Keratinocyte (primary cell): ENCODE data around the gene NANOS2. TPM values are rescaled to one million over a fixed set of nuclear protein-coding genes. Genes with fewer than 3 reads are reported as not detected.

Experiments used
- DNase-seq: peaks from one replicate; pipeline ENCODE4 v3.0.0-alpha.2; 2011; ENCODE audit warnings: low read depth, missing footprints, low spot score
- FAIRE-seq: peaks from 2 replicates; lab custom pipeline; 2011; peaks lifted over from hg19 to GRCh38; lab: Jason Lieb, UNC
- H2AFZ ChIP-seq: 2 replicates; pipeline ENCODE4 v1.6.0; 2012; ENCODE audit warnings: low read length, control low read depth, inconsistent platforms; ENCODE audit not compliant: control insufficient read depth
- H3K27ac ChIP-seq: 2 replicates; pipeline ENCODE4 v1.5.1; 2011; ENCODE audit warnings: low read length; ENCODE audit not compliant: control insufficient read depth, insufficient read depth
- H3K27me3 ChIP-seq: 3 replicates; pipeline ENCODE4 v1.6.0; 2011; ENCODE audit warnings: low read length; ENCODE audit not compliant: control insufficient read depth, insufficient read depth; ENCODE audit errors: extremely low read depth
- H3K36me3 ChIP-seq, 2 experiments: 2 replicates in 1 of 2; 3 replicates in 1 of 2; pipeline ENCODE4 v1.5.1; 2011; ENCODE audit warnings: low read length in 2 of 2, mild to moderate bottlenecking in 1 of 2; ENCODE audit not compliant: control insufficient read depth in 2 of 2, insufficient read depth in 2 of 2; ENCODE audit errors: extremely low read depth in 1 of 2
- H3K4me1 ChIP-seq: 3 replicates; pipeline ENCODE4 v1.5.1; 2011; ENCODE audit warnings: low read length; ENCODE audit not compliant: control insufficient read depth, insufficient read depth; ENCODE audit errors: extremely low read depth
- H3K4me2 ChIP-seq: 3 replicates; pipeline ENCODE4 v1.6.0; 2011; ENCODE audit warnings: low read depth, low read length; ENCODE audit not compliant: control insufficient read depth, insufficient read depth; ENCODE audit errors: extremely low read depth
- H3K4me3 ChIP-seq, 3 experiments: fragments of 200-600 bp in 1 of 3; sonication (generic) in 1 of 3; 2 replicates in 2 of 3; 3 replicates in 1 of 3; pipeline ENCODE4 v1.5.1; 2011 to 2016; ENCODE audit warnings: low read length in 3 of 3, mild to moderate bottlenecking in 3 of 3, control low read depth in 2 of 3, inconsistent platforms in 1 of 3, low read depth in 1 of 3, mixed read lengths in 1 of 3, mixed run types in 1 of 3, moderate library complexity in 1 of 3; ENCODE audit not compliant: control insufficient read depth in 2 of 3, insufficient read depth in 2 of 3; ENCODE audit errors: extremely low read depth in 1 of 3
- H3K79me2 ChIP-seq: 2 replicates; pipeline ENCODE4 v1.6.0; 2012; ENCODE audit warnings: low read length; ENCODE audit not compliant: control insufficient read depth, insufficient read depth
- H3K9ac ChIP-seq: 3 replicates; pipeline ENCODE4 v1.6.0; 2011; ENCODE audit warnings: low read length; ENCODE audit not compliant: control insufficient read depth, insufficient read depth; ENCODE audit errors: extremely low read depth
- H3K9me1 ChIP-seq: 3 replicates; pipeline ENCODE4 v1.6.0; 2011; ENCODE audit warnings: low read length; ENCODE audit not compliant: control insufficient read depth, insufficient read depth; ENCODE audit errors: extremely low read depth
- H3K9me3 ChIP-seq: 2 replicates; pipeline ENCODE4 v1.5.1; 2012; ENCODE audit warnings: low read depth, low read length; ENCODE audit not compliant: control insufficient read depth
- H4K20me1 ChIP-seq: 3 replicates; pipeline ENCODE4 v1.6.0; 2011; ENCODE audit warnings: low read length; ENCODE audit not compliant: control insufficient read depth, insufficient read depth; ENCODE audit errors: extremely low read depth
- EZH2 ChIP-seq: IDR thresholded peaks from one replicate; pipeline ENCODE4 v1.6.1; 2012; ENCODE audit warnings: inconsistent platforms, mild to moderate bottlenecking, low read length, moderate library complexity
- dilution Hi-C: fragments of 300-500 bp; cut with MboI; formaldehyde crosslinking; loops from one replicate; pipeline ENCODE4 v1.7.0; 2020; ENCODE audit warnings: low sequenced_read_pairs; ENCODE audit not compliant: extremely low pct_ligation_motif_present
- polyA plus RNA-seq, 5 experiments: library from polyadenylated mRNA; depleted of rRNA in 3 of 5; stranded (reverse) in 3 of 5; stranded (forward) in 1 of 5; unstranded in 1 of 5; fragments of >200 nt; gene quantifications; 1 replicate in 1 of 5; 2 replicates in 3 of 5; 3 replicates in 1 of 5; pipeline versions ENCODE4 v1.2.1 to v1.2.3, GENCODE V29; 2011 to 2012; ENCODE audit warnings: missing spikeins in 2 of 5, low read depth in 1 of 5, low replicate concordance in 1 of 5
- TF ChIP-seq, protein P1 (sequence below), 3 experiments: IDR thresholded peaks in 1 of 3; conservative IDR thresholded peaks in 1 of 3; optimal IDR thresholded peaks in 1 of 3; 2 replicates in 2 of 3; 3 replicates in 1 of 3; pipeline versions ENCODE3 to v1.5.1; 2011; ENCODE audit warnings: low read length in 3 of 3, mild to moderate bottlenecking in 3 of 3, moderate library complexity in 2 of 3, control low read depth in 1 of 3, inconsistent platforms in 1 of 3; ENCODE audit not compliant: insufficient read depth in 2 of 3; ENCODE audit errors: extremely low read depth in 1 of 3

Gene NANOS2
- polyA plus RNA-seq, 1 donor (not counting 4 experiments of a cell fraction or from before 2014, with no cell fraction given): not detected

DNA sequence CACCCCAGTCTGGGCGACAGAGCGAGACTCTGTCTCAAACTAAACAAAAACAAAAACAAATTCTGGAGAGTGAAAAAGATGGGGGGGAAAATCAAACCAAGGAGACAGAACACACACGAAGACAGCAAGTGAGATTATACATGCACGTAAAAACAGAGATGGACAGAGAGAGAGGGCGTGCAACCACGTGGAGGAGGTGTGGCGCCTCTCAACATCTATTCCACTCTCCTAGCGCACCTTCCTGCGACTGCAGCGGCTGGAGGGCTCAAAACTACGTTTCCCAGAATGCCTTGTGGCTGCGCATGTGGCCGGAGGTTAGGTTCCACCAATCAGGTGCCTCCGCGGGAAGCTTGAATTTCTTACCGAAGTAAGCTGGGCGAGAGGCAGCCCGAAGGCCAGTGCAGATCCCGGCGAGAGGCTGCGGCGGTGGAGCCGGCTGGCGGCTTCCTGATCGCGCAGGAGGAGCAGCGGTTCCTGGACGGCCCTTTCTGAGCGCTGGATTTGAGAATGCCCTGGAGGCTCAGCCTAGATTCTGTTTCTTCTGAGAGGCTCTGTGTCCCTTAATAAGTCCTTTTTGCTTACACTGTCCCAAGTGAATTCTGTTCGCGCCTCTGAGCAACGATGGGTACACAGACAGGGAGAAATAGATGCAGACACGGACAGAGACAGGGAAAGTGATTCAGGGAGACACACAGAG is 13.1 kb upstream of the NANOS2 start:
- Histone ChIP-seq H3K27me3 (no peaks in the 10 kb centered on the region), H3K9me3 (no peaks in the 10 kb centered on the region), H3K9me1 (no peaks in the 10 kb centered on the region), H3K27ac (no peak overlapping the region), H3K4me2 (peak overlapping the region; percentile 70), H3K4me1 (peaks cover 5% of the 10 kb centered on the region), H3K79me2 (no peaks in the 10 kb centered on the region), H2AFZ (peak overlapping the region; percentile 40), H3K9ac (no peak overlapping the region), H3K36me3 (no peaks in the 10 kb centered on the region), H4K20me1 (no peaks in the 10 kb centered on the region), H3K4me3 (peak overlapping the region in 2 of 3 experiments; percentile 34 to 35)
- FAIRE-seq: peak; percentile 88
- dilution Hi-C loops: no loop called here
- TF ChIP-seq, protein P1, sequence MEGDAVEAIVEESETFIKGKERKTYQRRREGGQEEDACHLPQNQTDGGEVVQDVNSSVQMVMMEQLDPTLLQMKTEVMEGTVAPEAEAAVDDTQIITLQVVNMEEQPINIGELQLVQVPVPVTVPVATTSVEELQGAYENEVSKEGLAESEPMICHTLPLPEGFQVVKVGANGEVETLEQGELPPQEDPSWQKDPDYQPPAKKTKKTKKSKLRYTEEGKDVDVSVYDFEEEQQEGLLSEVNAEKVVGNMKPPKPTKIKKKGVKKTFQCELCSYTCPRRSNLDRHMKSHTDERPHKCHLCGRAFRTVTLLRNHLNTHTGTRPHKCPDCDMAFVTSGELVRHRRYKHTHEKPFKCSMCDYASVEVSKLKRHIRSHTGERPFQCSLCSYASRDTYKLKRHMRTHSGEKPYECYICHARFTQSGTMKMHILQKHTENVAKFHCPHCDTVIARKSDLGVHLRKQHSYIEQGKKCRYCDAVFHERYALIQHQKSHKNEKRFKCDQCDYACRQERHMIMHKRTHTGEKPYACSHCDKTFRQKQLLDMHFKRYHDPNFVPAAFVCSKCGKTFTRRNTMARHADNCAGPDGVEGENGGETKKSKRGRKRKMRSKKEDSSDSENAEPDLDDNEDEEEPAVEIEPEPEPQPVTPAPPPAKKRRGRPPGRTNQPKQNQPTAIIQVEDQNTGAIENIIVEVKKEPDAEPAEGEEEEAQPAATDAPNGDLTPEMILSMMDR (optimal IDR thresholded peaks at IDR 0.05 in 1 of 3, IDR thresholded peaks at IDR 0.05 in 1 of 3, conservative IDR thresholded peaks at IDR 0.05 in 1 of 3; ENCODE audit: extremely low read depth in 1 of 3, insufficient read depth in 2 of 3, low read length in 3 of 3): peak in 2 of 3 experiments; percentile 16 to 54
- TF ChIP-seq EZH2: no peak
- DNase-seq: peak; percentile 62

DNA sequence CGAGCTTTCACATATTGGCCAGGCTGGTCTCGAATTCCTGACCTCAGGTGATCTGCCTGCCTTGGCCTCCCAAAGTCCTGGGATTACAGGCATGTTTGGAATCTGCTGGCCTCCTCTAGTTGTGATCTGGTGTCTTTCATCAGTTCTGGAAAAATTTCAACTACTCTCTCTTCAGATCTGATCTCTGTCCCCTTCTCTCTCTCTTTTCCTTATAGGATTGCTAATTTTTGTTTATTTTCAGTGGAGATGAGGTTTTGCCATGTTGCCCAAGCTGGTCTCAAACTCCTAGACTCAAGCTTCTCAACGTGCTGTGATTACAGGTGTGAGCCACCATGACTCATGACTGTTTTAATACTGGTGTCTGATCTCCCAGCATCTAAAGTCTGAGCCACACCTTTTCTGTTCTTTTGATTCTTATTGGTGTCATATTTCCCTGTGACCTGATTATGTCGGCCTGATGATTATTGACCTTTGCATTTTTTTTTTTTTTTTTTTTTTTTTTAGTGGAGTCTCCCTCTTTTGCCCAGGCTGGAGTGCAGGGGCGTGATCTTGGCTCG is 10.4 kb upstream of the NANOS2 start:
- no peak for DNase-seq
- no peaks in the 10 kb centered on the region for H3K9me3 ChIP-seq
- no peak overlapping the region for H2AFZ ChIP-seq
- no peak overlapping the region for H3K4me3 ChIP-seq
- H3K36me3 ChIP-seq: no peaks in the 10 kb centered on the region
- no peaks in the 10 kb centered on the region for H3K79me2 ChIP-seq
- H3K4me1 ChIP-seq: peaks cover 5% of the 10 kb centered on the region
- H3K27me3 ChIP-seq: peaks cover 6% of the 10 kb centered on the region
- no peak overlapping the region for H3K27ac ChIP-seq
- H3K9ac ChIP-seq: no peak overlapping the region
- no peak overlapping the region for H3K4me2 ChIP-seq
- H3K9me1 ChIP-seq: no peaks in the 10 kb centered on the region
- TF ChIP-seq EZH2: no peak
- TF ChIP-seq, protein P1 (optimal IDR thresholded peaks at IDR 0.05 in 1 of 3, IDR thresholded peaks at IDR 0.05 in 1 of 3, conservative IDR thresholded peaks at IDR 0.05 in 1 of 3; ENCODE audit: extremely low read depth in 1 of 3, insufficient read depth in 2 of 3, low read length in 3 of 3): no peak
- no peak for FAIRE-seq
- dilution Hi-C loops: no loop called here
- H4K20me1 ChIP-seq: no peaks in the 10 kb centered on the region
